Stimulated activated CD8-positive, alpha-beta memory T cell treated with anti-CD3 and anti-CD28 coated beads, Interleukin-12 subunit alpha, Interleukin-12 subunit beta, amount 100 ng/mL, for 24 hours (primary cell): ENCODE measurements around the gene GGCX.

Source experiments
- DNase-seq: peaks from one replicate; pipeline ENCODE4 v3.0.0-alpha.2; 2020; ENCODE audit errors: extremely low read depth

Gene GGCX

DNA sequence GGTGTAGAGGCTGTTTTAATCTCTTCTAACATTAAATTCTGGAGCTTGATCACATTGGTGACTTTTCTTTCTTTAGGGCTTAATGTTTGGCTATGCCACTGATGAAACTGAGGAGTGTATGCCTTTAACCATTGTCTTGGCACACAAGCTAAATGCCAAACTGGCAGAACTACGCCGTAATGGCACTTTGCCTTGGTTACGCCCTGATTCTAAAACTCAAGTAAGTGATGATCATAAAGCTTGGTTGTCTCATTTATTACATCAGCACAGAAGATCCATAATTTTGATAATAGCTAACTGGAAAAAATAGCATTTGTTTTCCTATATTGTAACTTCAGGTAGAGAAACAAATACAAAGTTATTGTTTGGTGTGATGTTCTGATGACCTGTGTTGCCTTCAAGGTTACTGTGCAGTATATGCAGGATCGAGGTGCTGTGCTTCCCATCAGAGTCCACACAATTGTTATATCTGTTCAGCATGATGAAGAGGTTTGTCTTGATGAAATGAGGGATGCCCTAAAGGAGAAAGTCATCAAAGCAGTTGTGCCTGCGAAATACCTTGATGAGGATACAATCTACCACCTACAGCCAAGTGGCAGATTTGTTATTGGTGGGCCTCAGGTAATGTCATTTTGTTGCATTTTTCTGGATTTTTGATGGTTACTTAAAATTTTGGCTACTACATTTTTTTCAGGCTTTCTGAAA, 19.4 kb downstream of the GGCX start:
- DNase-seq = no peak

DNA sequence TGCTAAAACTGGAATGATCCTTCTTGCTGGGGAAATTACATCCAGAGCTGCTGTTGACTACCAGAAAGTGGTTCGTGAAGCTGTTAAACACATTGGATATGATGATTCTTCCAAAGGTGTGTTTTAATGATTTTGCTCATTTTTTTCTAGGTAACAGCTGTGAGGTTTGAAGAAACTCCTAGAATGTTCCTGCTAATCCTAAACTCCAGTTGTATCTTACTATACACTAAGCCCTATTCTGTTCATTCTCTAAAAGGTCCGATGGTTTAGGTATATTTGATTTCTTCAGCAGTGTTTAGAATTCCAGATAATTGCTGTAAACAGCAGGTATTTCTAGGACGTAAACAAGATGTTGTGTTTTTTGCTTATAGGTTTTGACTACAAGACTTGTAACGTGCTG, 20.0 kb downstream of the GGCX start:
- DNase-seq = no peak

DNA sequence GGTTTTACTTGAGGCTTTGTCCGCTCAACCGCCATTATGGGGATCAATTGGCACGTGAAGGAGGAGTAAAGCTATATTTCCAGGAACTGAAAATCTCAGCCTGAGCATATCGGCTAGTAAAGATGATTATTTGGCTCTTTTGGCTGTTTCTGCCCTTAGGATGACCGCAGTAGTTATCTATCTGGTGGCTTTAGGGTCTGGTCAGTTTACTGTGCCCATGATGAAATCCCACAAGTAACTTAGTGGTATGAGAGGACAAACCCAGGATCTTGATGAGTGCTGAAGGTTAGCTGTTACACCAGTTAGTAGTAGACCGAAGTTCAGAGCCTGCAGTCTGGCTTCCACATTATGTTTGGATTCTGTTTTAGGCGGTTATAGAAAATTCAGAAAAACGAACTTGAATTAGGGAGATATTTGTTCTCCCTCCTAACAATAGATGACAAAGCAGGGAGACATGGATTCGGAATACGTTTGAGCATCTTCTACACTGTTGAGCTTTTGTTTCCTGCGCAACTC, 21.1 kb downstream of the GGCX start:
- no peak for DNase-seq

DNA sequence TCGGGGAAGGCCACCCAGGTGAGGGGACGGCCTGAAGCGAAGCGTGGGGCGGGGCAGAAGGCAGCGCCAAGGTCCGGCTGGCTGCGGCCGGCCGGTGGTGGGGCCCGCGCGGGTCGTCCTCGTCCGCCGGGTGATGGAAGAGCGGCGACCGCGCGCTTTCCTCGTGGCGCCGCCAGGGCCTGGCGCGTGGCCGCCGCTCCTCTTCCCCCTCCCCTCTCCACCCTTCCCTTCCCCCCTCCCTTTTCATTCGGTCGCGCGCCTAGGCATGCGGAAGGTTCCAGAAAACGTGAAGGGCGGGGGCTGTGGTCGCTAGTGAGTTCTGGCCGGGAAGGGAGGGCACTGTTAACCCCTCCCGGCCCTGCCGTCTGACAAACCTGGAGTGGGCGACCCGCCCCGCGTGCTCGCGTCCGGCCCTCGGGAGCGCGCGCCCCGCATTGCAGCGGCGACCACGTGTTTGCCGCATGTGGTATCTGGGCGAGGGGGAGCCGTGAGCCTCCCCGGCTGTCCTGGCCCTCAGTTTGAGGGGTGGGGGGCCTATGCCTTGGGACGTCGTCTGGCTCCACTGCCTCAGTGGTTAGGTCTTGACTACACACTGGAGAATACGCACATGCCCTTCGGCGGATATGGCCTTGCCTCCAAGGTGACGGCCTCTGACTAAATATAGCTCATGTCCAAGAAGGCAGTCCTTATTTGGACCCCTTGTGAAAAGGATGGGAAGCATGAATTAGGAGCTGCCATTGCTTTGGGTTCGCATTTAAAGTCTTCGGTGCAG, 21.7 kb downstream of the GGCX start:
- DNase-seq = peak; percentile 54

DNA sequence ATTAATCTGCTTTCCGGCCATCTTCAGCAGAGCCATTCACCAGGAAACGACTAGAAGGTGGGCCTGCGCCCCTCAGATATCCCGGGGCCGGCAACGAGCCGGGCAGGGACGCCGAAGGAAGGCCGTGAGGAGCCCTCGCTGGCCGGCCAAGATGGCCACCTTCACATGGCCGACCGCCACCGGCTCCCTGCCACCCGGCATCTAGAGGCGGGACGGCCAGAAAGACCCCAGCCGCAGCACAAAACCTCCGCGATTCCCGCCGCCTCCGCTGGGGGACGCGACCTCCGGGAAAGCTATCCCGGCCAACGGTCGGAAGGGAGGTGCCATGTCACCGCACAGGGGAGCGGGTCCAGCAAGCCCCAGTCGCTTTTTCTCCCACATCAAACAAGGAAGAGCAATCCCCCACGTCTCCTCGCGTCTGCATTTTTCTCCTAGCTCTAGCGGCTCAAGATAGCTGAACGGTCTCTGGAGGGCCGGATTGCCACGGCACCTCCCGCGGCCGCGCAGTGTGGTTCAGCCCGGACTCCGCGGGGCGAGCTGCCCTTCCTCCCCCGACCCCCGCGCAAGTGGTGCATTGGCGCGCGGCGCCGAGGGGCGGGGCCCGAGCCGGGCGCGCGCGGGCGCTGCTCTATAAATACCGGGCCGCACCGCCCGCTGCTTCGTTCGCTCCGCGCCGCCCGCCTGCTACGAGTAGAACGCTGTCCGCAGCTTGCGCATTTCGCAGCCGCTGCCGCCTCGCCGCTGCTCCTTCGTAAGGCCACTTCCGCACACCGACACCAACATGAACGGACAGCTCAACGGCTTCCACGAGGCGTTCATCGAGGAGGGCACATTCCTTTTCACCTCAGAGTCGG, 22.6 kb downstream of the GGCX start, which contains the start of gene MAT2A:
TSS of gene MAT2A (plus strand) at position 662 of the 854 bp plus-strand sequence. CDS start at position 782, 120 bp downstream.
- peak; percentile 73 for DNase-seq

DNA sequence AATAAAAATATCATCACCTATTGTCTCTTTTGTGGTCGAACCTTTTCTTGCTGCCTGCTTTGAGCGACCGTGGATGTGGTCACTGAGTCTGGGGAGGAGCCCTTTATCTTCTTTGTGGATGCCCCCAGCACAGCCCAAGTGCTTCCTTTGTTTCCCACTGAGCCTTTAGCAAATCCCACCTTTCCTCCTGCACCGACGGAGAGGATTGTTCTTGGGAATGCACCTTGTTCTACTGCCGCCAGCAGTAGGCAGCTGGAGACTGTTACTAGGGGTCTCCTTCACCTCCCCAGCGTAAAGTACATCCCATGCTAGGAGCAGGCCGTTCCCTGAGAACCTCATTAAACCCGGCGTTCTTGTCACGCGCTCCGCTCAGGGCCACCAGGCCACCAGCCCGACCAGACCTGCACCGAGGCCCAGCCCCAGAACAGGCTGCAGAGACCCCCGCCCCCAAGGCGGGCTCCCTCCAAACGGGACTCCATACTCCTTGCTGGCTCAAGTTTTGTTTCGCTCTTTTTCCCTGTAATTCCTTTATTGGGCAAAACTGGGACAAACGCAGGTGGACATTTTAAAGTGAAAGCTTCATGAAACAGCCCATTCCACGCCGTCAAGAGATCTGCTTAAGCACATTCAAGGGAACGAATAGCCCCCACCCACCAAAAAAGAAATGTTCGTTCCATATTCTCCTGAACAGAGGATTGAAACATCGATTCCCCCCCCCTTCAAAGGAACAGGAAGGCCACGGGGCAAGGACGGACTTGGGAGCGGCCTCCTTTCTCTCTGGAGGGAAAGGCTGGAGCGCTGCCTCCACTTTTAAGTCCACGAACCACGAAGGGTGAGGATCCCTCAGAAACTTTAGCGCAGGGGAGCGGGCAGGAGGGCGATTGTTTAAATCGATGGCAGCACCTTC, 23.4 kb downstream of the GGCX start:
- DNase-seq = no peak

DNA sequence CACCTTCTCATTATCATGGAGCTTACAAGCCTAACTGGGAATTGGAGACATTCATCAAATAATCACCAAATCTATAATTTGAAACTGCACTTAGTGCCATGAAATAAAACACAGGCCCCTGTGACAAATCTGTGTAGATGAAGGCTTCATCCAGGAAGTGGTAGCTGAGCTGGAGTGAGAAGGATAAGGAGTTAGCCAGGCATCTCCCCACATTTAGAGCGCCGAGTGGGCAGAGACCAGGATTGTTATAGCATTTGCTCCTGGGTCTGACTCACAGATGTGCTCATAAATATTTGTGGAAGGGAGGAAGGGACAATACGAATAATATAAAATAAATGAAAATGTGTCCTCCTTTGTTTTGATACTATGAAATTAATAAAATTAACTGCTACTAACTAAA, 24.8 kb downstream of the GGCX start:
- no peak for DNase-seq

DNA sequence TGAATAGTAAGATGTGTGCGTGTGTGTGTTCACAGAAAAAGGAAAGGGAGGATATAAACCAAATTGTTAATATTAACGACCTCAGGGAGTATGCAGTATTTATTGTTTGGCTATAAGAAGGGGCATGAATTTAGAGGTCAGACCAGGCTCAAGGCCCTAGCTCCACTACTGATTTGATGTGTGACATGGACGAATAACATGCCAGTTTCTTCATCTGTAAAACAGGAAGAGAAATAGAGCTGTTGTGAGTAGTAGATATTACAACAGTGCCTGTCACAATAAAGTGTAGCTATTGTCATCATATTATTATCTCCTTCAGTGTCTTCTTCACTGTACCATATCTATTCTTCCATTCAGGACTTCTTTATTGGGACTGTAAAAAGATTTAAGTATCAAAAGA, 26.4 kb downstream of the GGCX start:
- DNase-seq = no peak

DNA sequence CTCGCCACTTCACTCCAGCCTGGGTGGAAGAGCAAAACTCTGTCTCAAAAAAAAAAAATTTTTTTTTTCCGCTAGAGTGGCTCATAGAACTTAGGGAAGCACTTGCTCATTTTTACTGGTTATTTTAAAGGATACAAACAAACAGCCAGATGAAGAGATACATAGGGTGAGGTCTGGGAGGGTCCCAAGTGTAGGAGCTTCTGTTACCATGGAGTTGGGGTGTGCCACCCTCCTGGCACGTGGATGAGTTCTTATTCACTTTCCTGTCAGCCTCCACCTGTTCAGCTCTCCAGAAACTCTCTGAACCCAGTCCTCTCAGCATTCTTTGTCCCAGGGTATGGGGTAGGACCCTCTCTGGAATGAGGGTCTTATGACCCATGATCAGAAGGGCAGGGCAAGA, 27.2 kb downstream of the GGCX start:
- DNase-seq = no peak

DNA sequence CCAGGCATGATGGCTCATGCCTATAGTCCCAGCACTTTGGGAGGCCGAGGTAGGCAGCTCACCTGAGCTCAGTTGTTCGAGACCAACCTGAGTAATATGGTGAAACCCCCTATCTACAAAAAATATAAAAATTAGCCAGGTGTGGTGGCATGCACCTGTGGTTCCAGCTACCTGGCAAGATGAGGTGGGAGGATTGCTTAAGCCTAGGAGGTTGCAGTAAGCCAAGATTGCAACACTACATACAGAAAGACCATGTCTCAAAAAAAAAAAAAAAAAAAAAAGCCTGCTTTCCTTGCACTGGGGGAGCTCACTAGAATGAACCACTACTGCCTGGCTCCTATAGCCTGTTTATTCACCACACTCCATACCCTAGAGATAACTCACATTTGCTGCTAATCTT, 29.7 kb downstream of the GGCX start:
- no peak for DNase-seq

DNA sequence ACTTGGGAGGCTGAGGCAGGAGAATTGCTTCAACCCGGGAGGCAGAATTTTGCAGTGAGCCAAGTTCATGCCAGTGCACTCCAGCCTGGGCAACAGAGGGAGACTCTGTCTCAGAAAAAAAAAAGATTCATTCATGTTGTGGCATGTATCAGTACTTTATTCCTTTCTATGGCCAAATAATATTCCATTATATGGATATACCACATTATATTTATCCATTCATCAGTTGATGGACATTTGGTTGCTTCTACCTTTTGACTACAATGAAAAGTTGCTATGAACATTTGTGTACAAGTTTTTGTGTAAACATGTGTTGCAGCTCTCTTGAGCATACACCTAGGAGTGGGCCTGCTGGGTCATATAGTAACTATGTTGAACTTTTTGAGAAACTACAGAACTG, 31.5 kb downstream of the GGCX start:
- no peak for DNase-seq

DNA sequence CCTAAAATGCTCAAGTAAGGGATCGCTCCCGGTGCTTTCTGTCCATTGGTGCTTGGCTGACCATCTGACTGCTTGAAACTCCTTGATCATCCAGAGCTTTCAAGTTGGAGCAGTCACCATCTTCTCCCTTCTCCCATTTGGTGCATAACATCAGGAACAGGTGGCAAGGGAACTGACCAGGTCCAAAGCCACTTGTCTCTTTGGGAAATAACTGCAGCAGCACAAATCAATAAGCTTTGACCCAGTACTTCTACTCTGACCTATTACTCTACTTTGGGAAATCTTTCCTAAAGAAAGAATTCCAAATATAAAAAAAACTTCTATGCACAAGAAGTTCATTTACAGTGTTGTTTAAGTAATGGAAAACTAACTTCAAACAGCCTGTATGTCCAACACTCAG, 32.9 kb downstream of the GGCX start:
- DNase-seq = no peak

DNA sequence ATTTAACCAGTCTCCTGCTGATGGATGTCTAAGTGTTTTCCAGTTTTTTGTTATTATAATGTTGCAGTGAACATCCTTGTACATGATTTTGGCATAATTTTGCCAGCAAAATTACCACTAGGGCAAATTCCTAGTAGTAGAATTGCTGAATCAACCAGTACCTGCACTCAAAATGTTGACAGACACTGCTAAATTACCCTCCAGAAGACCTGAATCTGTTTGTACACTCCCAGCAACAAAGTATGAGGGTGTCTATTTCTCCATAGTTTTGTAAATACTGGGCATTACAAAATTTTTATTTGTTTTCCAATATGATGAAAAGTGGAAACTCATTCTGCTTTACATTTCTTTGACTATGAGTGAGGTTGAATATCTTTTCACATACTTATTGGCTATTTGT, 33.5 kb downstream of the GGCX start:
- DNase-seq = no peak

DNA sequence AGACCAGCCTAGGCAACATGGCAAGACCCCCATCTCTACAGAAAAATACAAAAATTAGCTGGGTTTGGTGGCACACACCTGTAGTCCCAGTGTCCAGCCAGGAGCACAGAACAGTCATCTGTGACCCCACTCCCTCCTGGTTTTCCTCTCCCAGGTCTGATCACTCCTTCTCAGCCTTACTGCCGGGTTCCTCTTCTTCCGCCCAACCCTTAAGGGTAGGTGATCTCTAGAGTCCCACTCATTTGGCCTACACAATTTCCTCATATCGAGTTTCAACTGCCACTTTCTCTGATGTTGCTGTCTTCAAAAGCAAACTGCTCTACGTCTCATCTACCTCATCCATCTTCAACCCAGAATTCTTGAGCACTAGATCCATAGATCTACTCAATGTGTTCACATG, 35.7 kb downstream of the GGCX start:
- DNase-seq = no peak

DNA sequence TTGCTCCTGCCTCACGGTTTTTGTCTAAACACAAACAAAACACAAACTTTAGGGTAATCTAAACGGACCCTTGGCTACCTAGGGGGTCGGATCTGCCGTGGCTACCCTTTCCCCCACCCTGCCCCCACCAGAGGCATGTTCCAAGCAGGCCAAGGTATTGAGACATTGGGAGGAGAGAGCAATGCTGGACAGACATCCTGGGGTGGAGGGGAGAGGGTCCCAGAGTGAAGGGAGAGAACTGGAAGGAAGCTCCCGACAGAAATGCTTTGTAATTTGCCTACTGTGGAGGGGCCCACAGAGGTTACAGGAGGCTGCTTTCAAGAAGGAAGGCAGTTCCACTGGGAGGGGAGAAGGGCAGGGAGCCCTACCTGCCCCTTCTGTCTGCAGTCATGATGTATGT, 36.3 kb downstream of the GGCX start:
- DNase-seq = no peak

DNA sequence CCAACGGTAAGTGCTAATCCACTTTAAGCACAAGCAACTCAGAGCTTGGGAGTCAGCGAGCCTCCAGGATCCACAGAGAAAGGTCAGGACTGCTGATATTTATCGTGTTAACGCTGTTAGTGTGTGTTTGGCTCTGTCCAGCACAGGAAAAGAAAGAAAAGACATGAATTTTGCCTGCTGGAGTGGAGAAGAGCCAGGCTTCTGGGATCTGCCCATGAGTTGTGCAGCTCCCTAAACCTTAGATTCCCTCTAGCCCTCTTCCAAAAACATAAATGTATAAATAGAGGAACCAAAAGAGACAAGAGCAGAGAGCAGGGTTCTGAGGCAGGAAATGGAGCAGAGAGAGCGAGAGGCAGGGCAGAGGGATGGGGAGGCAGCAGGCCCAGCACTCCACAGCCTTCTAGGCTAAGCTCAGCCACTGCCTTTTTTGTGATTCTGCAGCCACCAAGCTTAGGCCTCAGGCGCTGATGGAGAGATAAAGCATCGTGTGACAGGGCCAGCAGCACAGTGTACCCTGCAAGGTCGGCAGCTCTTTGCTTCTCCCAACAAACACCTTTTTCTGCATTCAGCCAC, 36.9 kb downstream of the GGCX start:
- DNase-seq = no peak

DNA sequence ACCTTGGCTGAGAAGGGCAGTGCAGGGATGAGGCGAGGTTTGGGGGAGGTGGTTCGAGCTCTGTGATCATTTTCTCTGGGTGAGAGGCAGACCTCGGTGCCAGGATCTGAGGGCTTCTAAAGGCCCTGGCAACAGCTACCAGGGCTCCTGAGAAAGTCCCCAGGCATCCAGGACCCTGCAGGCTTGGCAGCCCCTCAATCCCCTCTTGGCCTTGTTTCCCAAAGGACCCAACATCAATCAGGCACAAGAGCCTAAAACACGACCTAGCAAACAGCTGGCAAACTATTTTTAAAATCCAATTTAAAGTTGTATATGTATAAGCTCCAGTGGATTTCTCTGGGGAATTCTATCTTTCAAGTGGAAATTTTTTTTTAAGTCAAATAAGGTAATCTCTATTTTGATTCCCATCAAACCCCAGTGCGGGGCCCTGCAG, 37.4 kb downstream of the GGCX start:
- no peak for DNase-seq

DNA sequence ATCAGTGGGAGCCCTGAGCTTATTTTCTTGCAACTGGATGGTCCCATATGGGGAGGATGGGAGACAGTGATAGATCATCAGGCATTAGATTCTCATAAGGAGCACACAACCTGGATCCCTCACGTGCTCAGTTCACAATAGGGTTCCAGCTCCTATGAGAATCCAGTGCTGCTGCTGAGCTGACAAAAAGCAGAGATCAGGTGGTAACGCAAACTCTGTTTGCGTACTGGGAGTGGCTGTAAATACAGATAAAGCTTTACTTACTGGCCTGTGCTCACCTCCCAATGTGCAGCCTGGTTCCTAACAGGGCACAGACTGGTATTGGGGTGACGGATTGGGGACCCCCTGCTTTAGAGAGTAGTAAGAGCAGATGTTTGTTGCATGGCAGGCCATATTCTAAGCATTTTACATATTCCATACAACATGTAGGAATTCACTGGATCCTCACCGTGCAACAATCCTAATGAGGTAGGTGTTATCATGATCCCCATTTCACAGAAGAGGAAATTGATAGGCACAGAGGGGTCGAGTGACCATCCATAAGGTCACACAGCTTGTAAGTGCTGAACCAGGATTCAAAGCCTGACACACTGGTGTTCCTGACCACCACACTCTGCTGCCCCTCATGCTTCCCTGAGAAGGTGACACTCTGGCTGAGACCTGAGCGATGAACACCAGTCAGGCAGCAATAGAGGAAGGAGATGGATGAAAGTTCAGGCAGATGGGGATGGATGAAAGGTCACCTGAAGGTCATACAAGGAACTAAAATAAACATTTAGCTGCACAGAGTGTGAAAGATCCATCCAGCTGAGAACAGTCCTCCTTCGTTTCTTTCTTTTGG, 38.0 kb downstream of the GGCX start:
- no peak for DNase-seq

DNA sequence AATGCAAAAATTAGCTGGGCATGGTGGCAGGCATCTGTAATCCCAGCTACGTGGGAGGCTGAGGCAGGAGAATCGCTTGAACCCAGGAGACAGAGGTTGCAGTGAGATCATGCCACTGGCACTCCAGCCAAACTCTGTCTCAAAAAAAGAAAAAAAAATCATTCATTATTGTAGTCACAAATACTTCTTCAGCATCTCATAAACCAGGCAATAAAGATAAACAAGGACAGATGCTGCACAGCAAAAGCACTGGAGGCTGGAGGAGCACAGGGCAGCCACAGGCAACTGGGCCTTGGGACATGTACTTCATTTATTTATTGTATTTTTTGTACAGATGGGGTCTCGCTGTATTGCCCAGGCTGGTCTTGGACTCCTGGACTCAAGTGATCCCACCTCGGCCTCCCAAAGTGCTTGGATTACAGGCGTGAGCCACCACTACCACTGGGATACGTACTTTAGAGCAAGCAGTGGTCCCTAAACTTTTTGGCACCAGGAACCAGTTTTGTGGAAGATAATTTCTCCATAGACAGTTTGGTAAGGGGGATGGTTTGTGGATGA, 39.1 kb downstream of the GGCX start:
- no peak for DNase-seq
